Activated naive CD4-positive, alpha-beta T cell (primary cell): ENCODE data around the gene TRIAP1.

Experiments
- DNase-seq, 4 experiments: peaks; one replicate each; lab custom pipeline; 2025; lab: John Stamatoyannopoulos, UW

The TRIAP1 gene

GRCh38 chr12:120429368-120429767 is 16.8 kb downstream of the TRIAP1 start:
- DNase-seq: no peak

- DNase-seq: no peak
These were observed 17.5 kb downstream of the TRIAP1 start for GRCh38 chr12:120428597-120429229.

GRCh38 chr12:120425797-120426196 is 20.4 kb downstream of the TRIAP1 start:
- DNase-seq: no peak

- DNase-seq: no peak
These were observed 23.2 kb downstream of the TRIAP1 start for GRCh38 chr12:120422892-120423456.

GRCh38 chr12:120421701-120422100 is 24.5 kb downstream of the TRIAP1 start:
- DNase-seq: no peak

- DNase-seq: no peak
These were observed 28.1 kb downstream of the TRIAP1 start for GRCh38 chr12:120417917-120418580.

GRCh38 chr12:120416490-120417216 is 29.5 kb downstream of the TRIAP1 start:
- no peak for DNase-seq

- no peak for DNase-seq
These were observed 32.1 kb downstream of the TRIAP1 start for GRCh38 chr12:120413901-120414695.

GRCh38 chr12:120412421-120412820 is 33.8 kb downstream of the TRIAP1 start:
- DNase-seq: no peak

GRCh38 chr12:120408771-120409170 is 37.4 kb downstream of the TRIAP1 start:
- DNase-seq: no peak

GRCh38 chr12:120406553-120406952 is 39.6 kb downstream of the TRIAP1 start:
- no peak for DNase-seq

- no peak for DNase-seq
These were observed 40.1 kb downstream of the TRIAP1 start for GRCh38 chr12:120406069-120406468.

GRCh38 chr12:120404271-120404670 is 41.9 kb downstream of the TRIAP1 start:
- DNase-seq: no peak

- DNase-seq: no peak
These were observed 42.3 kb downstream of the TRIAP1 start for GRCh38 chr12:120403869-120404268.

- no peak for DNase-seq
These were observed 44.0 kb downstream of the TRIAP1 start for GRCh38 chr12:120402217-120402616.

- no peak for DNase-seq
These were observed 46.7 kb downstream of the TRIAP1 start for GRCh38 chr12:120399531-120399930.

- no peak for DNase-seq
These were observed 48.2 kb downstream of the TRIAP1 start for GRCh38 chr12:120397824-120398540.

GRCh38 chr12:120394483-120395367 is 51.5 kb downstream of the TRIAP1 start:
- DNase-seq: no peak
